UCSD-AML1 (cell line): ENCODE results near the gene APLF.
"Not testable (repeated sequence)": the region's sequence is repeated elsewhere in the genome, so short reads cannot be mapped to it uniquely, and the experiment has no call there.

Experiments used
- DNase-seq: peaks from one replicate; lab custom pipeline; 2025; ENCODE audit not compliant: unreplicated experiment; lab: John Stamatoyannopoulos, UW

The APLF gene

GRCh38 chr2:68568116-68568515 is 100.7 kb downstream of the APLF start:
- DNase-seq = no peak

GRCh38 chr2:68569604-68570003 is 102.2 kb downstream of the APLF start:
- no peak for DNase-seq

GRCh38 chr2:68570434-68570833 is 103.0 kb downstream of the APLF start:
- DNase-seq = not testable (repeated sequence)

GRCh38 chr2:68574202-68574791 is 106.9 kb downstream of the APLF start:
- no peak for DNase-seq

GRCh38 chr2:68577183-68577582 is 109.8 kb downstream of the APLF start:
- no peak for DNase-seq

GRCh38 chr2:68579689-68580088 is 112.3 kb downstream of the APLF start:
- no peak for DNase-seq

- no peak for DNase-seq
Measured at GRCh38 chr2:68588589-68588988, 121.2 kb downstream of the APLF start.

GRCh38 chr2:68589963-68590362 is 122.6 kb downstream of the APLF start:
- no peak for DNase-seq

GRCh38 chr2:68590702-68591101 is 123.3 kb downstream of the APLF start:
- no peak for DNase-seq

GRCh38 chr2:68591225-68591624 is 123.8 kb downstream of the APLF start:
- DNase-seq = no peak

- no peak for DNase-seq
Measured at GRCh38 chr2:68594041-68594440, 126.7 kb downstream of the APLF start.

GRCh38 chr2:68594674-68595492 is 127.5 kb downstream of the APLF start:
- peak; percentile 10 for DNase-seq

- DNase-seq = not testable (repeated sequence)
Measured at GRCh38 chr2:68595493-68595785, 128.1 kb downstream of the APLF start.

- not testable (repeated sequence) for DNase-seq
Measured at GRCh38 chr2:68600495-68600894, 133.1 kb downstream of the APLF start.

- DNase-seq = no peak
Measured at GRCh38 chr2:68603059-68603458, 135.7 kb downstream of the APLF start.

- DNase-seq = no peak
Measured at GRCh38 chr2:68604077-68604476, 136.7 kb downstream of the APLF start.

- DNase-seq = no peak
Measured at GRCh38 chr2:68605939-68606338, 138.6 kb downstream of the APLF start.

- no peak for DNase-seq
Measured at GRCh38 chr2:68606759-68607158, 139.4 kb downstream of the APLF start.

GRCh38 chr2:68607837-68608236 is 140.5 kb downstream of the APLF start:
- DNase-seq = no peak

GRCh38 chr2:68612765-68613519 is 145.6 kb downstream of the APLF start:
- no peak for DNase-seq

GRCh38 chr2:68620772-68621171 is 153.4 kb downstream of the APLF start:
- DNase-seq = no peak

- no peak for DNase-seq
Measured at GRCh38 chr2:68623820-68624219, 156.4 kb downstream of the APLF start.
